Glomerular endothelial cell (primary cell): Measurements from ENCODE around the gene RASAL1. TPM values are rescaled to one million over a fixed set of nuclear protein-coding genes. Genes with fewer than 3 reads are reported as not detected.

ENCODE experiments used
- DNase-seq: peaks from one replicate; pipeline ENCODE4 v3.0.0-alpha.2; 2011; ENCODE audit warnings: low read depth, low spot score; ENCODE audit errors: extremely low read depth
- total RNA-seq: library from RNA; depleted of rRNA; stranded (reverse); fragments of >200 nt; gene quantifications from 2 replicates; pipeline ENCODE4 v1.2.3, GENCODE V29; 2015

The RASAL1 gene
- total RNA-seq, 1 donor from 2014 or later = not detected

DNA sequence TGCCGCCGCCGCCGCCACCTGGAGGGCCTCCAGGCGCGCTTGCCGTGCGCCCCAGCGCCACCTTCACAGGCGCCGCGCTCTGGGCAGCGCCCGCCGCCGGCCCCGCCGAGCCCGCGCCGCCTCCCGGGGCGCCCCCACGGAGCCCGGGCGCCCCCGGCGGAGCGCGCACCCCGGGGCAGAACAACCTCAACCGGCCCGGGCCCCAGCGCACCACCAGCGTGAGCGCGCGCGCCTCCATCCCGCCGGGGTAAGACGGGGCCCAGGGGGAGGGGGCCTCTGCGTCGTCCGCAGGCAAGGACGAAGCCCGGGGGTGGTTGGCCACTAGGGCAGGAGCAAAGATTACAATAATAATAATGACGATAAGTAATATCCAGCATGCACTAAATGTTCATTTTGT, 57.7 kb downstream of the RASAL1 start:
- DNase-seq = no peak

DNA sequence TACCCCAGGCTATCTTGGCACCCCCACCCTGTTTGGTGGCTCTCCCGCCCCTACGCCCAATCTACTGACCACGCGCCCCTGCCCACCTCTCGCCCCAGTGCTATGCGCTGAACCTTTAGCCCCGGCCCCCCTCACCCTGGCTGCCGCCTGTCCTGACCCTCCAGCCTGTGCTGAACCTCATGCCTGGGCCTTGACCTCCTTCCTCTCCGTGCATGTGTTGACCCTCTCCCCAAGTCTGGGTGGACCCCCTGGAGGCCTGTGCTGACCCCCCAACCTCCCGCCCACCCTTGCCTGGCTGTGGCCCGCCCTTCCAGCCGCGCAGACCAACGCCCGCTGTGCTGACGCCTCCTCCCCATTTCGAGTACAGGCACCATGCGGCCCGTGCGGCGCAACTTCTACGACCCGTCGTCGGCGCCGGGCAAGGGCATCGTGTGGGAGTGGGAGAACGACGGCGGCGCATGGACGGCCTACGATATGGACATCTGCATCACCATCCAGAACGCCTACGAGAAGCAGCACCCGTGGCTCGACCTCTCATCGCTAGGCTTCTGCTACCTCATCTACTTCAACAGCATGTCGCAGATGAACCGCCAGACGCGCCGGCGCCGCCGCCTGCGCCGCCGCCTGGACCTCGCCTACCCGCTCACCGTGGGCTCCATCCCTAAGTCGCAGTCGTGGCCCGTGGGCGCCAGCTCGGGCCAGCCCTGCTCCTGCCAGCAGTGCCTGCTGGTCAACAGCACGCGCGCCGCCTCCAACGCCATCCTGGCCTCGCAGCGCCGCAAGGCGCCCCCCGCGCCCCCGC, 58.3 kb downstream of the RASAL1 start:
- DNase-seq = no peak

DNA sequence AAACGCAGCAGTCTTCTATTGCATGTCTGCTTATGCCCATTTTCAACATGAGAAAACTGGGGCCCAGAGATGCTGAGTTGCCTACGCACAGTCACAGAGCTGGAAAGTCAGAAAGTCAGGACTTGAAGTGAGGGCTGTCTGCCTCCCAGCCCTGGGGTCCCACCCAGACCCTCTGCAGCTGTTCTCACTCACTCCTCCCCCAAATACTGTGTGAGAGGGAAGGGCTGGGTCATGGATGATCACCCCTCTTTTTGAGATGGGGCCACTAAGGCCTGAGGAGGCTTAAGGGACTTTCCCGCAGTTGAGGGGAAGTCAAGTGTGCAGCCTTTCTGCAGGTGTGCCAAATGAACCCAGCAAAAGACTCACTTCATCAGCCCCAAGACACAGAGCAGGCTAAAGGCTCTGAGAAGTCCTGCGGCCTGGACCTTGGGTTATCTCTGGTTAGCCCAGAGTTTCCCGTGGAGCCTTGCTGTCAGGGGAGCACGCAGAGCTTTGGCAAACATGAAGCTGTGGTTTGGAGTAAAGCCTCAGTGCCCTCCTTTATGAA, 60.4 kb downstream of the RASAL1 start:
- DNase-seq = no peak

DNA sequence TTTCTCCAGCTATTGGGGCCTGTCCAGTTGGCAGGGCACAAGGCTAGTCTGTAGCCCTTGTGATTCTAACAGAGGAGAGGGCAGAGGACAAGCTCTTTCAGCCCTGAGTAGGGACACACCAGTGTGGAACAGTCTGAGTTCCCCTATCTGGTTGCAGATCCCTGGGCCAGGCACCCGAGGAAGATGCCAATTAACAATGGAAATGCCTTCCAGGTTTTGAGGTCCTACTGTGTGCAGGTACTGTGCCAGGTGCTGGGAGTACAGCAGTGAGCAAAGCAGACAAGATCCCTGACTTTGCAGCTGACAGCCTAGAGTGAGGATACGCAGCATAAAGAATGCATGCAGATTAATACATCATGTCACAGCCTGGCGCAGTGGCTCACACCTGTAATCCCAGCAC, 62.0 kb downstream of the RASAL1 start:
- no peak for DNase-seq

DNA sequence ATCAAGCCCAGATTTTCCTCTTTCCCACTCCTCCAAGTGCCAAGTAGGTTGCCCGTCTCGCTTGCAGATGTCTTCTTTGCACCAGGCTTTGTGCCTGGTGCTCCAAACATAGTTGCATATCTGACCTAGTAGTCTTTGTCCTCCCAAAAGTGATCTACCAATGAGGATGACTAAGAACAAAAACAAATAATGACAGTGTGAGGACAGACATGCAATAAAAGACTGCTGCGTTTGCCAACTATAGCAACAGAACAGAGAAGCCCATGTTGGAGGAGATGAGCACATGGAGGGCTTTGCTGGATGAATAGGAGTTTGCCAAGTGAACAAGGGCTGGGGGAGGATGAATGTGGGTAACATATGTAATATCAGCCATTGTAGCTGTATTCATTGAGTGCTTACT, 63.4 kb downstream of the RASAL1 start:
- DNase-seq = no peak

DNA sequence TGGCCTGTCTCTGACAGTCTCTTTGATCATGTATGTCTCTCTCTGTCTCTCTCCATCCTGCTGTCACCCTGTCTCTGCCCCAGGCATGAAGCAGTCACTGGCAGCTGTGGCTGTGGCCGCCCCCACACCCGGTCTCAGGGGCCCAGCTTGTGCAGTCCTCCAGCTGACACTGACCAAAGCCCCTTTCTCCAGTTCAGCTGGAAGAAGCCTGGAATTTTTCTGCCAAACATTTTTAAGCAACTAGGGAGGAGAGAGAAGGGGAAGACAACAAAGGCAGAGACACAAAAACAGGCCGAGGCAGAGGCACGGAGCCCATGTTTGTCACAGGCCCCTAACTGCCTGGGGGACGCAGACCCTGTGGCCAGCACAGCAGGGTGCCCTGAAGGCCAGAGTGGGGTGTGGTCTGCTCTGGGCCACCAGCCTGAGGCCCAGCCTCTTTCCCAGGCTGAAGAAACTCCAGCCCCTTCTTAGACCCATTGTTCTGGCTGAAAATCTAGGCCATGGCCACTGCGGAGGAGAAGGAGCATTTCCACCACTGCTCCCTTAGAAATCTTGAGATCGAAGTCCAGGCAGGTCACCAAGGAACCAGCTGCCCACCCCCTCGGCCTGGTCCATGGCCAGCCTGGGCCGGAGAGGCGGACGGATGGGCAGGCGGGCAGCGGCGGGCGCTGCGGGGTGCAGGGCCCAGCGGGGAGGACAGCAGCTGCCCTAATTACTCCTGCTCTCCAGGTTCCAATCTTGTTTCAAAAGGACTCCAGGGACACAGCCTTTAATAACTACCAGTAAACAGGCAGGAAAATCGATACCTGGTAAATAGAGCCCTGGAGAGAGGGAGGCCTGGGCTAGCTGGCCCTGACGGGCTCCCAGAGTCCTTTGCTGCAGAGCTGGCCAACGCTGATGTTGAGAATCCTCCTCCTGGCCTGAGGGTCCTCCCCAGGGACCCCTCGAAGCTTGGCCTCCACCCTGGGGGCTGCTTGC, 64.1 kb downstream of the RASAL1 start:
- DNase-seq = no peak

DNA sequence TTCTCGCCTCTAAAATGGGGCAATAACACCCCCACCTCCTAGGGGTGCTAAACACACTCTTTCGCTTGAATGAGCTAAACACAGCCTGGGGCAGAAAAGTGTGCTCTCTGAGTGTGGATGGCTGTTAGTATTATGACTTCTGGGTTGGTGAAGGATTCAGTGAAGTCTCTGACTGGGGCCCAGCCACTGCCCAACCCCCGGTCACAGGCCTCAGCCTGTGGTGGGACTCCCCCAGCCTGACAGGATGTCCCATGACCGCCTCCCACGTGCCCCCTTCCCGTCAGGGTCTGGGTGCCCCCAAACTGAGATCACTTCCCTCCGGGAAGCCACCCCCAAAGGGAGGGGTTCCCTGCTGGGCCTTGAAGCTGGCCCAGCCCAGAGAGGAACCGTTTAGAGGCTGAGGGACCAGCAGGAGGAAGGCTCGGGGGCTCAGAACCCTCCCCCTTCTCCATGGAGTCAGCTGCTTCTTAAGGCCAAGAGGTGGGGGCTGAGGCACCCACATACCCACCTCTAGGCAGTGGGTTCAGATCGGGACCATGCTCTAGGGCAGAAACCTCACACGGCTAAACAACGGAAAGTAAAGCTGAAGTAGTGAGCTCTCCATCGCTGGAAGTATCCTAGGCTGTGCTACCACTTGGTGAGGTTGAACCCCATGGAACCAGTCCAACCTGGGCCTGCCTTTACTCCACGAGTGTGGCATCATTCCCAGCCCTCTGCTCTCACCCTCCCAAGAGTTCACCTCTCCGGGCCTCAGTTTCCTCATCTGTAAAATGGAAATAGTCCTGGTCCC, 65.2 kb downstream of the RASAL1 start:
- no peak for DNase-seq

DNA sequence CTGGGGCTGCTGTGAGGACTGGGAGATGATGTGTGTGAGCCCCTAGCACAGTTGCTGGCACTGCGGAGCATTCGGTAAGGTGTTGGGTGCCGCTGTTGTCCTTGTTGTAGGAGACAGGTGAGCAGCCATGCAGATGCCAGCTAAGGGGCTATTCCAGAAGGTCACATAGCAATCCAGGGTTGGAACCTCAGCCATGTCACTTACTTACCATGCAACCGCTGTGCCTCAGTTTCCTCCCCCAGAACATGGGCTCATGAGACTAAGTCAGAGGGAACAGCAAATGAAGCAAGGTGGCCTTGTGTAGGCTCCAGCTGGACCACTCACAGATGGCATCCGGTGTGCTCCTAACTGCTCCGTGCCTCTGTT, 65.8 kb downstream of the RASAL1 start:
- DNase-seq = no peak

DNA sequence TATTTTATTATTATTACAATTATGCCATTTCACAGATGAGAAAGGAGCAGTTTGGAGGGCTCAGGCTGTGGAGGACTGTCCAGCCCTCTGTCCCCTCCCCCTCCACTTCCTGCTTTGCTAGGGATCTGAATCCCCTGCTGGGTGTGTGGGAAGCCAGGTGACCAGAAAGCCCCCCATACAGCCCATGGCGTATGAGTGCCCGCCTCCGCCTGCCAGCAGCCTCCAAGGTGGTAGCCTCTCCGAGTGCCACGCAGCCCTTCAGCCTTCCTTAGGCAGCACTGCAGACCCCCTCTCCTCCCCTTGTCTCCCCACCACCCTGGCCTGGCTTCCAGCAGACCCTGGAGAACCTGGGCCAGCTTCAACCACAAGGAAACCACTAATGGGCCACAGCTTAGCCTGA, 66.4 kb downstream of the RASAL1 start:
- DNase-seq = no peak

DNA sequence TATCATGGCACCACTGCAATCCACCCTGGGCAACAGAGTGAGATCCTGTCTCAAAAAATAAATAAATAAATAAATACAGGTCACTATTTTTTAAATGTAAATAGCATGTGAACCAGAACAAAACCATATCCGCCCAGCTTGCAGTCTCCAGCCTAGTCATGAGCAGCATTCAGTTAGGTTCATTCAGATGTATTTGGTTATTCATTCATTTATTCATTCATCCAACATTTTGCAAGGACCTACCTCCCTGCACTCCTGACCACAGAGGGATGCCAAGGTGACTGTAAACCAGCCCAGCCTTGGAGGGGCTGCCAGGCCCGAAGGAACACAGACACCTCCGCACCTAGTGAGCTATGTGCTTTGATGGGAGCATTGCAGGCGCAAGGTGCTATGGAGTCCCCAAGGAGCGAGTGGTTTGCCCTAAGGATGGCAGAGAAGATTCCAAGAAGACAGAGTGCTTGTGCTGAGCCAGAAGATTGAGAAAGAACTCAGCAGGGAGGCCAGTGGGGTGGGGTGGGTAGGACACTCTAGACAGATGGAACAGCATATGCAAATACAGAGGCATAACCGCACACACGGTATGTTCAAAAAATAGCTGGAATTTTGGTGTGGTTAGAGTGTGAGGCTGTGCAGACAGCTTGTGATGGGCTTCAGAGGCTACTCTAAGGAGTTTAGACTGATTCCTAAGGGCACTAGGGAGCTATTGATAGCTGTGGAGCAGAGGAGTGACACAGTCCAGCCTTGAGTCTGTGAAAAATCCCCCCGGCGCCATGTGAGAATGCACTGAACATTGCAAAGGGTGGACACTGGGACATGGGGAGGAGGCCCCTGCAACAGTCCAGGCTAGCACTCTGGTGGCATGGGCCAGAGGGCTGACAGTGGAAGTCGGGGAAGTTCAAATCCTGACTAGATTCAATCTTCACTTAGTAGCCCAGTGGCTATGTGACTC, 67.3 kb downstream of the RASAL1 start:
- no peak for DNase-seq

DNA sequence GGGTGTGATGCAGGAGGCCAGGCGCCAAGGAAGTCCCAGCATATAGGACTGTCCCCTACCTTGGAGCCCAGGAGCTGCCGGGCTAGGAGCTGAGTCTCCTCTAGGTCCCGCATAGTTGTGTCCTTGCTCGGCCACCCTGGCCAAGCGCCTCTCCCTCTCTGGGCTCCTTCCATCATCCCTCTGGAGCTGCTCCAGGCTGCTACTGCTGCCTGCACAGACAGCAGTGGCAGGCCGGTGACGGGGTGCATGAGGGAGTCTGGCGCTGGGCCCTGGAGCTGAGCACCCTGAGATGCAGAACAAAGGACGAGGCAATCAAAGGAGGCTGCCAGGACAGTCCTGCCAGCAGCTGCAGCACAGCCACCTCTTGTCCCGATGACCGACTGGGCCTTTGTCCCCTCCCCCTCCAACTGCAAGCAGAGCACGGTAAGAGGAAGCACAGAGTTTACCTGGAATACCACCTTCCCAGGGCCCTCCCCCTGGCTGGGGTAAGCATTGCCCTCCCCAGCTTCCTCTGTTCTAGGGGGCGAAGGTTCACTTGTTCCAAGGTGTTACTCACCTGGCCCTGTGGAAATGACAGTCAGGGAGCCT, 68.7 kb downstream of the RASAL1 start:
- no peak for DNase-seq

DNA sequence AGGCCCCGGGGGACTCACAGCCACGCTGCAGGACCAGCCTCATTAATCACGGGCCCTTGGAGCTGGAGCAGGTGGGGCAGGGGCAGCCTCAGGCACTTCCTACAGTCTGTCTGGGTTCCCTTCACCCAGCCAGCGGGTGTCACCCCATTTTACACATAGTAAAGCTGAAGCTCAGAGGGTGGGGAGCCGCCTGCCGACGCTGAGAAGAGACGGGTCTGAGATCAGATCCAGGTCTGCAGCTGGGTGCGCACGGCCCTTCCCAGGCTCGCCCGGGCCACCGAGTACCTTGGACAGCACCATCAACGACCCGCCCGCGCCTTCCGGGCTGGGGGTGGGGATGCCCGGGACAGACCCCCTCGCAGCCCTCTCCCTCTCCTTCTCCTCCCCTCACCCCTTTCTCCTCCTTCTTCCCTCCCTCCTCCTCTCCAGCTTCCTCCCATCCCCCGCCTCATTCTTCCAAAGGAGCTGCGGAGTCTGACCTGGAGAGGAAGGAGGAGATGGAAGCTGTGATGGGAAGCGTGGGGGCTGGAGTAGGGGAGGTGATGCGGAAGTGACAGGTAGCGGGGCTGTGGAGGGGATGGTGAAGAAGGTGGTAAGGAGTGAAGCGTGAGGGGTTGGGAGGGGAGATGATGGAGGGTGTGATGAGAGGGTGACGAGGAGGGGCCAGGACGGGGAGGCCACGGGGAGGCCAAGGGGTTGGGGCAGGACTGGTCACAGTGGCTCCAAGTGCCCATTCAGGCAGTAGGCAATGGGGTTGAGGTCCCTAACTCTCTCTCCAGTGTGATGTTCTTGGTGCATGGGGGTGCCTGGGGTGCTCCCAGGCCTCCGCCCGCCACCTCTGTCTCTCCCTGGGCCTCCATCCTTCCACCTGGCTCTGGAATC, 70.2 kb downstream of the RASAL1 start:
- no peak for DNase-seq

DNA sequence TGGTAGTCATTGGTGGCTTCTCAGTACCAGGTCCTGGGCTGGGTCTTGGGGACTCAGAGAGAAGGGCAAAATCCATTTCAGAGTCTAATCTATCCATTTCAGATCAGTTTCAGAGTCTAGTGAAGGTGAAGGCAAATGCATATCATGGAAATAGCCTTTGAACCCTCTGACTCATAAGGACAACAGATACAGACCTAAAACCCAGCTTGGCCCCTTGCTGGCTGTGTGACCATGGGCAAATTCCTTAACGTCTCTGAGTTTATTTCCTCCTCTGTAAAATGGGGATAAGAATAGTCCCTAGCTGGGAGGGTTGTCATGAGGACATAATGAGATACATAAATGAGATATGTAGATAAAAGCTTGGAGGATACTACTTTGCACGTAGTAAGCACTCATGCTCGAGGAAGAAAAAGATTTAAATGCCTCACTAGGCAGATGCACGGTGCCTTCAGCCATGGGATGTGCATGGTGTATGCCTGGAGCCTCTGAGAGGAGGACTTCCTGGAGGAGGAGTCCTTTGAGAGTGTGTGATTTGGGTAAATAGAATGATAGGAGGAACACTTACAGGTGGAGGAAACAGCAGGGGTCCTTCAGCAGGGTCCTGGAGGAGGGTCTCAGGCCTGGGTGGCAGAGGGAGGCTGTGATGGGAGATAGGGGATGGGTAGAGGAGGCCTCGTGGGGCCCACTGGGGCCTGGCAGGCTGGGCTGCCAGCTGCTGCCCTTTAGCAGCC, 71.0 kb downstream of the RASAL1 start:
- no peak for DNase-seq

DNA sequence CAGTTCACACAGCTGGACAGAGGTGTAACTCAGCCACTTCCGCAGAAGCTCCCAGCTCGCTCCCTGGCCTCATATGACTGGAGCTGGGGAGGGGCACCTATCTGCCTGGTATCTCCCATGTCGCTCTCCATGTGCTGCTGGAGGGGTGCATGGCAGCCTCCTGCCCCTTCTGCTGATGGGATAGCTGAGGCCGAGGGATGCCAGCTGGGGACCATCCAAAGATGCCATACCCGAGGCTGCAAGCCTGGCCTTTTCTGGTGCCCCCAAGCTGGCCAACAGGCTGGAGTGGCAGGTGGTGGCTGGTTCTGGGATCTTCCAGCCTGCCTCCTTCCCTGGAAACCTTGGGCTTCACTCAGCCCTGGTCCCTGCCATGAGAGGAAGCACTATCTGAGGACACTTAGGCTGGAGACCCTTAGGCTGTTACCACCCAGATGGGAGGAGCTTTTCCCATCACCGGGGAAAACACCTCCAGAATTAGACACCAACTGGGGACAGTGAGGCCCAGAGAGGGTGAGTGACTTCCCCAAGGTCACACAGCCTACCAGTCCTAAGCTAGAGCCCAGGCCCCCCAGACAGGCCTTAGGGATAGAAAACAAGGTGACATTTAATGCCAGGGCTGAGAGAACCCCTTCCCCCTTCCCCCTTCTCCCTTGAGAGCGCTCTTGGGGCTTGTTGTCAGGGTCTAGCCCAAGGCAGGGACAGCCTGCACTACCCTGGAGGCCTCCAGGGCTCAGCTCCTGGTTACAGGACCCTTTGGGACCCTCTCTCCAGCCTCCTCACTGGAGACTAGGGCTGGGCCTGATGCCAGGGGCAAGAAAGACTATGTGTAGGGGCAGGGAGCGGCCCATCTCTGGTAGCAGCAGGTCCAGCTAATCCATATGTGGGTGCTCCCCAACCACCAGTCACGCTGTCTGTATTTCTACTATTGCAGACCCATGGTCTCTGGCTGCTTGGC, 71.9 kb downstream of the RASAL1 start:
- DNase-seq = no peak

DNA sequence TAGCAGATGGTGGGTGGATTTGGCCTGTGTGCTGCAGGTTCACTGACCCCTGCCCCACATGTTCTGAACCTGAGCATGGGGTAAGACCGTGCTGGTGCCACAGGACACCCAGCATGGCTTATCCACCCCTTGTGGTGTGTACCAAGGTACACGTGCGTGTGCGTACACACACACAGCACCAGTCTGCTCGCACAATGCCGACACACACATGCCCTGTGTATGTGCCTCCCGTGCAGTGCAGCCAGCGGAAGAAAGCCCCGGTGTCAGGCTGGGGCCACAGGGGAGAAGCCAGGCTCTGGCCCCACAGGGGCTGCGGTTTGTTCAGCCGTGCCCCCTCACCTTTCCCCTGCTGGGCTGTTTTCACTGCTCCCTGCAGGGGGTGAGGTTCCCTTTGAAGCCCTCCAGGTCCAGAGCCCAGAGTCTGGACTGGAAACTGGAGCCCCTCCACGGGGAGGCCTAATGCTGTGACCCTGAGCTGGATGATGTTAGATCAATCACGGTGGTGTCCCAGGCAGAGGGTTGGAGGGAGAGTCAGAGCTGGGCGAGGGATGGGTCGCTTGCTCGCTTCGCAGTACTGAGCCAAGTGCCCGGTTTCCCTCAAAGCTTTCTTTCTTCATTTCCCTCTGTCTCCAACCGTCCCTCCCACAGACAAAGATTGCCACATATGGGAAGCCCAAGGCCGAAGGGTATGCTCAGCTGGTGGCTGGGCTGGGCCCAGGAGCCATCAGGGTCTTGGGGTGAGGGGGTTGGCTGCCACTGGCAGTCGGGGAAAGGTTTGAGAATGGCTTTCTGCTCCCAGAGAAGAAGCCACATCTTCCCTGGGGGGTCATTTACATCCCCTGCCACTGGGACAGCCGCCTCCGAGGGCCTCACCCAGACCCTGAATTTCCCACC, 72.8 kb downstream of the RASAL1 start:
- DNase-seq = no peak
